ENCODE results near the gene WIZ.
"Not testable (repeated sequence)": the region's sequence is repeated elsewhere in the genome, so short reads cannot be mapped to it uniquely, and the experiment has no call there.

WIZ gene

DNA sequence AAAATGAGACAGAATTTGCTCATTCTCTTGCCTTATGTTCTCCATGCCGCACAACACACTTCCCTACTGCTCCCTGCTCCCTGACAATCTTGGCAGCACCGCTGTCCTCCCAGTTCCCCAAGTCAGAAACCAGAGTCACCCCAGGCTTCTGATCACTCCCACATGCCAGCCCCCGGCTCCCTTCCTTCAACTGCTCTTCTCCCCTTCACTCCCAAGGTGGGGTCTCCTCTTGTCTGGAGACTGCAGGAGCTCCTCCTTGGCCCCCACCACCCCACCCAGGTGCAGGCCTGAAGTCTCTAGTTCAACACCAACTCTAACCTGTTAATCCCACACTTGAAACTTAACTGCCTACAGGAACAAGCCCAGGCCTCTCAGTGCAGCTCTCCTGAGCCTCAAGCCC lies 53.3 kb downstream of the WIZ start:
- no peak overlapping the region for H2AK5ac ChIP-seq (ENCODE audit: low read length, severe bottlenecking)
- no peak overlapping the region for H3K4me2 ChIP-seq (ENCODE audit: low read length, poor library complexity, severe bottlenecking)
- no peak for DNase-seq
- no peak overlapping the region for H3K27ac ChIP-seq (ENCODE audit: low read length, poor library complexity, severe bottlenecking)
- WGBS, result 100% methylated on average over 3 of the region's 3 CpGs
- H3K18ac ChIP-seq (ENCODE audit: low read depth in 1 of 2, low read length in 2 of 2), result no peak overlapping the region
- no peak overlapping the region for H2BK120ac ChIP-seq (ENCODE audit: low read depth, low read length)
- H3K36me3 ChIP-seq (ENCODE audit: control insufficient read depth in 1 of 2, insufficient read depth in 2 of 2, low read depth in 1 of 2, low read length in 2 of 2), result peaks cover 74 to 78% of the 10 kb centered on the region in 2 experiments
- H2BK5ac ChIP-seq (ENCODE audit: low read depth, low read length, poor library complexity, severe bottlenecking), result no peak overlapping the region
- H3K9ac ChIP-seq (ENCODE audit: low read length), result no peak overlapping the region
- H3K14ac ChIP-seq (ENCODE audit: low read length in 2 of 2), result no peak overlapping the region
- H3K4me1 ChIP-seq (ENCODE audit: control insufficient read depth, insufficient read depth, low read depth, low read length), result peaks cover 3% of the 10 kb centered on the region
- H3K4me3 ChIP-seq (ENCODE audit: insufficient read depth in 1 of 2, low read depth in 1 of 2, low read length in 2 of 2), result no peak overlapping the region
- H4K91ac ChIP-seq (ENCODE audit: low read length), result no peak overlapping the region
- H3K79me1 ChIP-seq (replicated peaks; ENCODE audit: low read length, poor library complexity, severe bottlenecking), result peaks cover 44% of the 10 kb centered on the region
- H4K8ac ChIP-seq (ENCODE audit: low read length), result no peak overlapping the region
- no peak overlapping the region for H3K23ac ChIP-seq (ENCODE audit: low read length in 2 of 2)
- no peak overlapping the region for H2BK15ac ChIP-seq (ENCODE audit: low read depth, poor library complexity, severe bottlenecking)
- no peak overlapping the region for H3K4ac ChIP-seq (ENCODE audit: low read depth in 1 of 2, low read length in 2 of 2)
- H2AFZ ChIP-seq (ENCODE audit: low read depth, low read length), result no peak overlapping the region
- H3K9me3 ChIP-seq (ENCODE audit: control insufficient read depth, low read length), result no peaks in the 10 kb centered on the region
- H3K27me3 ChIP-seq (ENCODE audit: control insufficient read depth in 1 of 2, insufficient read depth in 1 of 2, low read length in 2 of 2), result no peaks in the 10 kb centered on the region
- H2BK12ac ChIP-seq (ENCODE audit: low read length in 2 of 2), result no peak overlapping the region

DNA sequence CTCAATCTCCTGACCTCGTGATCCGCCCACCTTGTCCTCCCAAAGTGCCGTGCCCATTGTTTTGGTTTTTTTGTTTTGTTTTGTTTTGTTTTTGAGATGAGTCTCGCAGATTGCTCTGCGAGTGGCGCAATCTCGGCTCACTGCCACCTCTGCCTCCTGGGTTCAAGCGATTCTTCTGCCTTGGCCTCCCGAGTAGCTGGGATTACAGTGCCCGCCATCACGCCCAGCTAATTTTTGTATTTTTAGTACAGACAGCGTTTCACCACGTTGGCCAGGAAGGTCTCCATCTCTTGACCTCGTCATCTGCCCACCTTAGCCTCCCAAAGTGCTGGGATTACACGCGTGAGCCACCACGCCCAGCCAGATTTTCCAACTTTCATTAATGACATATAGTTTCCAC lies 54.5 kb downstream of the WIZ start:
- not testable (repeated sequence) for H3K4me3 ChIP-seq (ENCODE audit: insufficient read depth in 1 of 2, low read depth in 1 of 2, low read length in 2 of 2); H3K4me2 ChIP-seq (ENCODE audit: low read length, poor library complexity, severe bottlenecking); H3K9ac ChIP-seq (ENCODE audit: low read length); H3K4me1 ChIP-seq (ENCODE audit: control insufficient read depth, insufficient read depth, low read depth, low read length); H2AFZ ChIP-seq (ENCODE audit: low read depth, low read length); DNase-seq; H2BK15ac ChIP-seq (ENCODE audit: low read depth, poor library complexity, severe bottlenecking); H3K18ac ChIP-seq (ENCODE audit: low read depth in 1 of 2, low read length in 2 of 2); H4K8ac ChIP-seq (ENCODE audit: low read length); H3K14ac ChIP-seq (ENCODE audit: low read length in 2 of 2); H2BK12ac ChIP-seq (ENCODE audit: low read length in 2 of 2); H3K27ac ChIP-seq (ENCODE audit: low read length, poor library complexity, severe bottlenecking); H2AK5ac ChIP-seq (ENCODE audit: low read length, severe bottlenecking); H2BK5ac ChIP-seq (ENCODE audit: low read depth, low read length, poor library complexity, severe bottlenecking); H3K9me3 ChIP-seq (ENCODE audit: control insufficient read depth, low read length); H4K91ac ChIP-seq (ENCODE audit: low read length); H3K27me3 ChIP-seq (ENCODE audit: control insufficient read depth in 1 of 2, insufficient read depth in 1 of 2, low read length in 2 of 2); H3K4ac ChIP-seq (ENCODE audit: low read depth in 1 of 2, low read length in 2 of 2); H3K23ac ChIP-seq (ENCODE audit: low read length in 2 of 2); H2BK120ac ChIP-seq (ENCODE audit: low read depth, low read length)
- H3K79me1 ChIP-seq (replicated peaks; ENCODE audit: low read length, poor library complexity, severe bottlenecking), result peaks cover 42% of the 10 kb centered on the region
- peaks cover 63 to 71% of the 10 kb centered on the region in 2 experiments for H3K36me3 ChIP-seq (ENCODE audit: control insufficient read depth in 1 of 2, insufficient read depth in 2 of 2, low read depth in 1 of 2, low read length in 2 of 2)
- over 99% methylated on average over 17 of the region's 17 CpGs for WGBS

DNA sequence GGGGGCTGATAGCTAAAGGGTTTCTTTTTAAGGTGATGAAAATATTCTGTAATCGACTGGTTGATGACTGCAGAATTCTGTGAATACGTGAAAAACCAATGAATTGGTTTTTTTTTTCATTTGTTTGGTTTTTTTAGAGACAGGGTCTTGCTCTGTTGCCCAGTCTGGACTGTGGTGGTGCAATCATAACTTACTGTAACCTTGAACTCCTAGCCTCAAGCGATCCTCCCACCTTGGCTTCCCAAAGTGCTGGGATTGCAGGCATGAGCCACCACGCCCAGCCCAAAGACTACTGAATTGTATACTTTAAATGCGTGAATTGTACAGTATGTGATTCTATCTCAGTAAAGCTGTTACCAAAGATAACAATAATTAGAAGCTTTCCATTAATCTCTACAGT lies 55.3 kb downstream of the WIZ start:
- Histone ChIP-seq H3K4ac (ENCODE audit: low read depth in 1 of 2, low read length in 2 of 2) (no peak overlapping the region), H3K27ac (ENCODE audit: low read length, poor library complexity, severe bottlenecking) (no peak overlapping the region), H3K4me2 (ENCODE audit: low read length, poor library complexity, severe bottlenecking) (no peak overlapping the region), H3K4me1 (ENCODE audit: control insufficient read depth, insufficient read depth, low read depth, low read length) (peaks cover 3% of the 10 kb centered on the region), H2BK120ac (ENCODE audit: low read depth, low read length) (no peak overlapping the region), H3K23ac (ENCODE audit: low read length in 2 of 2) (no peak overlapping the region), H2AFZ (ENCODE audit: low read depth, low read length) (no peak overlapping the region), H4K8ac (ENCODE audit: low read length) (no peak overlapping the region), H2BK12ac (ENCODE audit: low read length in 2 of 2) (no peak overlapping the region), H3K27me3 (ENCODE audit: control insufficient read depth in 1 of 2, insufficient read depth in 1 of 2, low read length in 2 of 2) (no peaks in the 10 kb centered on the region), H4K91ac (ENCODE audit: low read length) (no peak overlapping the region), H3K79me1 (replicated peaks; ENCODE audit: low read length, poor library complexity, severe bottlenecking) (peaks cover 37% of the 10 kb centered on the region), H3K4me3 (ENCODE audit: insufficient read depth in 1 of 2, low read depth in 1 of 2, low read length in 2 of 2) (no peak overlapping the region), H3K18ac (ENCODE audit: low read depth in 1 of 2, low read length in 2 of 2) (no peak overlapping the region), H3K36me3 (ENCODE audit: control insufficient read depth in 1 of 2, insufficient read depth in 2 of 2, low read depth in 1 of 2, low read length in 2 of 2) (peaks cover 59 to 70% of the 10 kb centered on the region in 2 experiments), H3K9me3 (ENCODE audit: control insufficient read depth, low read length) (no peaks in the 10 kb centered on the region), H2BK15ac (ENCODE audit: low read depth, poor library complexity, severe bottlenecking) (no peak overlapping the region), H2BK5ac (ENCODE audit: low read depth, low read length, poor library complexity, severe bottlenecking) (no peak overlapping the region), H2AK5ac (ENCODE audit: low read length, severe bottlenecking) (no peak overlapping the region), H3K9ac (ENCODE audit: low read length) (no peak overlapping the region), H3K14ac (ENCODE audit: low read length in 2 of 2) (no peak overlapping the region)
- no peak for DNase-seq
- WGBS, result 100% methylated on average over 2 of the region's 5 CpGs

DNA sequence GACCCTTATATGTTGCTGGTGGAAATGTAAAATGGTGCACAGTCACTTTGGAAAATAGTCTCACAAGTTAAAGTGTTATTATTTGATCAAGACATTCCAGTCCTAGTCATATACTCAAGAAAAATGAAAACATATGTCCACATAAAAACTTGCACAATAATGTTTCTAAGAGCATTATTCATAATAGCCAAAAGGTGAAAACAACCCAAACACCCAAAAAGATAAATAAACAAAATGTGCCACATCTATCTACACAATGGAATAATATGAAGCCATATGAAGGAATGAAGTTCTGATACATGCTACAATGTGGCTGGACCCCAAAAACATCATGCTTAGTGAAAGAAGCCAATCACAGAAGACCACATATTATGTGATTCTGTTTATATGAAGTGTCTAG lies 55.8 kb downstream of the WIZ start:
- no peak overlapping the region for H3K27ac ChIP-seq (ENCODE audit: low read length, poor library complexity, severe bottlenecking)
- H3K9me3 ChIP-seq (ENCODE audit: control insufficient read depth, low read length), result no peaks in the 10 kb centered on the region
- peaks cover 54 to 68% of the 10 kb centered on the region in 2 experiments for H3K36me3 ChIP-seq (ENCODE audit: control insufficient read depth in 1 of 2, insufficient read depth in 2 of 2, low read depth in 1 of 2, low read length in 2 of 2)
- no peak for DNase-seq
- H3K4ac ChIP-seq (ENCODE audit: low read depth in 1 of 2, low read length in 2 of 2), result no peak overlapping the region
- no peak overlapping the region for H2BK15ac ChIP-seq (ENCODE audit: low read depth, poor library complexity, severe bottlenecking)
- H3K9ac ChIP-seq (ENCODE audit: low read length), result no peak overlapping the region
- peaks cover 33% of the 10 kb centered on the region for H3K79me1 ChIP-seq (replicated peaks; ENCODE audit: low read length, poor library complexity, severe bottlenecking)
- H3K23ac ChIP-seq (ENCODE audit: low read length in 2 of 2), result no peak overlapping the region
- H3K4me2 ChIP-seq (ENCODE audit: low read length, poor library complexity, severe bottlenecking), result no peak overlapping the region
- H4K8ac ChIP-seq (ENCODE audit: low read length), result no peak overlapping the region
- H2BK120ac ChIP-seq (ENCODE audit: low read depth, low read length), result no peak overlapping the region
- no peak overlapping the region for H2BK12ac ChIP-seq (ENCODE audit: low read length in 2 of 2)
- no peaks in the 10 kb centered on the region for H3K27me3 ChIP-seq (ENCODE audit: control insufficient read depth in 1 of 2, insufficient read depth in 1 of 2, low read length in 2 of 2)
- H2AK5ac ChIP-seq (ENCODE audit: low read length, severe bottlenecking), result no peak overlapping the region
- H2BK5ac ChIP-seq (ENCODE audit: low read depth, low read length, poor library complexity, severe bottlenecking), result no peak overlapping the region
- H2AFZ ChIP-seq (ENCODE audit: low read depth, low read length), result no peak overlapping the region
- H3K14ac ChIP-seq (ENCODE audit: low read length in 2 of 2), result no peak overlapping the region
- H3K18ac ChIP-seq (ENCODE audit: low read depth in 1 of 2, low read length in 2 of 2), result no peak overlapping the region
- no peak overlapping the region for H4K91ac ChIP-seq (ENCODE audit: low read length)
- H3K4me1 ChIP-seq (ENCODE audit: control insufficient read depth, insufficient read depth, low read depth, low read length), result peaks cover 3% of the 10 kb centered on the region
- no peak overlapping the region for H3K4me3 ChIP-seq (ENCODE audit: insufficient read depth in 1 of 2, low read depth in 1 of 2, low read length in 2 of 2)
